Measurements from ENCODE around the gene FANCE.

DNA sequence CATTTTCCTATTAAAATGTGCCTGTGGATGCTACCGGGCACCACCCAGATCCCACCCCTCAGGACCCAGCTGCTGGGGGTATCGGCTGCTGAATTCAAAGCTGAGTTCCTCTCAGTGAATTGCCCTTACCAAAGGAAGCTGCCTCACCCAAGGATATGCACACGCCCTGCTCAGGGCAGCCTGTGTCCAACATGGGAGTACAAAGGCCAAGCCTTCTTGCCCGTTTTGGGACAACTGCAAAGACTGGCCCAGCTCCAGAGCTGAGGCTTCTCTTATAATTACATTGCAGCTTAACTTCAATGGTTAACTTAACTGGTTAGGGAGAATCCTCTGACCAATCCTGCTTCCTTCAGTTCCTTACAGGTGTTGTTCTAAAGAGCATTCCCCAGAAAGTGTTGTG, 19.8 kb upstream of the FANCE start:
- TF ChIP-seq CTCF (conservative IDR thresholded peaks at IDR 0.05) (no peak), EZH2 (IDR thresholded peaks at IDR 0.05; ENCODE audit: low read depth) (no peak)
